NB4 (cell line): ENCODE results near the gene FAM20A.

Source experiments
- CTCF ChIP-seq: IDR thresholded peaks from one replicate; pipeline ENCODE4 v1.5.1; 2012; ENCODE audit warnings: low read depth, low read length
- MAX ChIP-seq: IDR thresholded peaks from 2 replicates; pipeline ENCODE4 v1.6.1; 2011; ENCODE audit warnings: low read depth, low read length
- POLR2A ChIP-seq: IDR thresholded peaks from 2 replicates; pipeline ENCODE4 v1.6.1; 2011; ENCODE audit warnings: mild to moderate bottlenecking; ENCODE audit not compliant: insufficient read length; ENCODE audit errors: extremely low read depth

DNA sequence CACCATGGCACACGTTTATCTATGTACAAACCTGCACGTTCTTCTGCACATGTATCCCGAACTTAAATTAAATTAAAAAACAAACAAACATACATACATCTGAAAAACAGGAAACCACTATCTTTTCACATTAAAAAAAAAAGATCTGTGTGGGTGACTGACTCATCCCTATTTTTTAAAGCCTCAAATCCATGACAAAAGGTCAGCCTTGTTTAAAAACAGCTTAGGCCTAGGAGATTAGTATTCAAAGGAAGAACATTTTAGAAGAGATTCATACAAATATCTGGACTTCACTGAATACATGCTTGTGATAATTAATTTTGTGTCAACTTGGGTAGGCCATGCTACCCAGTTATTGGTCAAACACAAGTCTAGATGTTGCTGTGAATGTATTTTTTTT, 93.6 kb downstream of the FAM20A start:
- TF ChIP-seq CTCF (no peak), MAX (no peak), POLR2A (no peak)
